Globus pallidus (tissue), 1 donor: ENCODE results near the gene ATG16L2.
"Not testable (repeated sequence)": the region's sequence is repeated elsewhere in the genome, so short reads cannot be mapped to it uniquely, and the experiment has no call there.

Experiments used
- DNase-seq: peaks from one replicate; pipeline ENCODE4 v3.0.0-alpha.2; 2015; ENCODE audit warnings: low spot score

The ATG16L2 gene

GRCh38 chr11:72824811-72825505 is 10.7 kb downstream of the ATG16L2 start:
- no peak for DNase-seq

GRCh38 chr11:72825661-72826060 is 11.4 kb downstream of the ATG16L2 start:
- no peak for DNase-seq

- no peak for DNase-seq
Observed at GRCh38 chr11:72826191-72826941, 12.2 kb downstream of the ATG16L2 start.

GRCh38 chr11:72826942-72827480 is 12.8 kb downstream of the ATG16L2 start:
- DNase-seq: no peak

- DNase-seq: not testable (repeated sequence)
Observed at GRCh38 chr11:72827656-72828055, 13.4 kb downstream of the ATG16L2 start.

- DNase-seq: no peak
Observed at GRCh38 chr11:72828081-72828567, 13.9 kb downstream of the ATG16L2 start.

- no peak for DNase-seq
Observed at GRCh38 chr11:72828692-72829101, 14.5 kb downstream of the ATG16L2 start.

GRCh38 chr11:72829178-72829577 is 15.0 kb downstream of the ATG16L2 start:
- DNase-seq: no peak

GRCh38 chr11:72829884-72830533 is 15.8 kb downstream of the ATG16L2 start:
- no peak for DNase-seq

GRCh38 chr11:72831521-72832300 is 17.5 kb downstream of the ATG16L2 start:
- peak; percentile 87 for DNase-seq

GRCh38 chr11:72832301-72833082 is 18.3 kb downstream of the ATG16L2 start:
- DNase-seq: no peak

- DNase-seq: no peak
Observed at GRCh38 chr11:72833083-72833733, 19.0 kb downstream of the ATG16L2 start.

GRCh38 chr11:72833811-72834493 is 19.7 kb downstream of the ATG16L2 start:
- peak; percentile 69 for DNase-seq

- DNase-seq: no peak
Observed at GRCh38 chr11:72834905-72835304, 20.7 kb downstream of the ATG16L2 start.

- no peak for DNase-seq
Observed at GRCh38 chr11:72836111-72836510, 21.9 kb downstream of the ATG16L2 start.

- no peak for DNase-seq
Observed at GRCh38 chr11:72838691-72839305, 24.6 kb downstream of the ATG16L2 start.

- DNase-seq: no peak
Observed at GRCh38 chr11:72840780-72841179, 26.6 kb downstream of the ATG16L2 start.

GRCh38 chr11:72841397-72841796 is 27.2 kb downstream of the ATG16L2 start:
- no peak for DNase-seq

GRCh38 chr11:72842126-72842525 is 27.9 kb downstream of the ATG16L2 start:
- no peak for DNase-seq
